ENCODE results near the gene SYVN1.
"Not testable (repeated sequence)": the region's sequence is repeated elsewhere in the genome, so short reads cannot be mapped to it uniquely, and the experiment has no call there.

Gene SYVN1

GRCh38 chr11:65150509-65151299, 16.4 kb upstream of the SYVN1 start:
- peak; percentile 67 for DNase-seq

DNA sequence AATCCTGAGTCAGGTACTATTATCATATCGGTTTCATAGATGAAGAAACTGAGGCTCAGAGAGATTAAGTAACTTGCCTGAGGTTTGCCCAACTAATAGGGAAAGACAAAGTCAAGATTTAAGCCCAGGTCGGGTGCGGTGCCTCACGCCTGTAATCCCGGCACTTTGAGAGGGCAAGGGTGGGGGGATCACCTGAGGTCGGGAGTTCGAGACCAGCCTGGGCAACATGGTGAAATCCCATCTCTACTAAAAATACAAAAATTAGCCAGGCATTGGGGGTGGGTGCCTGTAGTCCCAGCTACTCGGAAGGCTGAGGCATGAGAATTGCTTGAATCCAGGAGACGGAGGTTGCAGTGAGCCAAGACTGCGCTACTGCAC, 15.8 kb upstream of the SYVN1 start:
- DNase-seq, result not testable (repeated sequence)

- DNase-seq, result no peak
Observed at GRCh38 chr11:65148657-65149056, 14.3 kb upstream of the SYVN1 start.

DNA sequence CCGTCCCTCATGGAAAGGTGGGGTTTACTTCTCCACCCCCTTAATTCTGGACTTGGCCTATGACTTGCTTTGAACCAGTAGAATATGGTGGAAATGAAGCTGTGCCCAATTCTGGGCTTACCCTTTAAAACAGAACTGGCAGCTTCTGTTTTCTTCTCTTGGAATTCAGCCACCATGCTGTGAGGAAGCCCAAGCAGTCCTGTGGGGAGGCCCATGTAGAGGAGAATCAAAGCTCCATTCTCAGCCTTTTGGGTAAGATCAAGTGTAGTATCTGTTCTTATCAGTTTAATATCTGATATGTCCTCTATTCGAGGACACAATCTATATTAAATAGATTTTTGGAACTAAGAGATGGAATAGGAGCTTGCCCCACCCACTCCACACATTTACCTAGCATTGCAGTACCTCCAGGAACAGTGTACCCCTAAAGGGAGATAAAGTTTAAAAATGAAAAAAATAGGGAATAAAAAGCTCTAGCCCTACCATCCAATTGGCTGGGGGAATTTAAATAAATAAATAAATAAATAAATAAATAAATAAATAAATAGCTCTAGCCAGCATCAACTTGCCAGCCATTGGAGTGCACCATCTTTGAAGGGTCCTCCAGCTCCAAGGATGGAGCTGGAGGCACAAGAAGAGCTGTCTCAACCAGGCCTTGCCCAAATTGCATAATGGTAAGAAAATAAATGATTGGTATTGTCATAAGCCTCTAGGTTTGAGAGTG, 13.2 kb upstream of the SYVN1 start:
- DNase-seq, result no peak

GRCh38 chr11:65141896-65142494, 7.7 kb upstream of the SYVN1 start:
- no peak for DNase-seq

- no peak for DNase-seq
Observed at GRCh38 chr11:65136515-65137096, 2.3 kb upstream of the SYVN1 start.

- DNase-seq, result no peak
Observed at GRCh38 chr11:65135633-65136145, 1.4 kb upstream of the SYVN1 start.

DNA sequence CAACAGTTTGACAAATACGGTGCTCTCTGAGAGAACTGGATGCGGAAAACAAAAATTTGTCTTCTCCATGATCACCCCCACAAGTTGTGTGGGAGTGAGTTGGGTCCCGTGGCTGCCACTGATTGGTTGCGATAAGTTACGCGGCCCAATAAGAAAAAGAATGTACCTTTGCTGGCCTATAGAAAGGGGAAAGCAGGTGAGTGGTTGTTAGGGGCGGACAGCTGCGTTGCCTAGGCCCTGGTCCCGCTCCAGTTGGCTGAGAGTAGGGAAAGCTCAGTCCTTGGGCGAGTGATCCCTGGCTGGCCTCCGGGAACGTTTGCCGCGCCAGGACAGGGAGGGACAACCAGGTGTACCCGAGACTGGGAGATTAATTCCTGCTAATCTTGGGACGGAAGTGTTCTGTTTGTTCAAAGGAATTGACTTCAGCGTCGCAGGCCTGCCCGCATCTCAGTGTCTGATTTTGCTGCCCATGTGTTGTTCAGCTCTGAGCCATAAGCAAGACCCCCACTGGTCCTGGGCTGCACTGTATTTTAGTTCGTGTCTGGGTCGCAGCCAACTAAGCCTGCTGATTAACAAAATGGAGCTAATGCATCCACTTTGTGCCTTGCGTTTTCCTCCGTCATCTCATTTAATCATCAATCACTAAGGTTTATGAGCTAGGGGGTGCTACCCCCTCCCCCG, 773 bp upstream of the SYVN1 start:
- peak; percentile 93 for DNase-seq

GRCh38 chr11:65133724-65134123, 595 bp downstream of the SYVN1 start:
- no peak for DNase-seq

DNA sequence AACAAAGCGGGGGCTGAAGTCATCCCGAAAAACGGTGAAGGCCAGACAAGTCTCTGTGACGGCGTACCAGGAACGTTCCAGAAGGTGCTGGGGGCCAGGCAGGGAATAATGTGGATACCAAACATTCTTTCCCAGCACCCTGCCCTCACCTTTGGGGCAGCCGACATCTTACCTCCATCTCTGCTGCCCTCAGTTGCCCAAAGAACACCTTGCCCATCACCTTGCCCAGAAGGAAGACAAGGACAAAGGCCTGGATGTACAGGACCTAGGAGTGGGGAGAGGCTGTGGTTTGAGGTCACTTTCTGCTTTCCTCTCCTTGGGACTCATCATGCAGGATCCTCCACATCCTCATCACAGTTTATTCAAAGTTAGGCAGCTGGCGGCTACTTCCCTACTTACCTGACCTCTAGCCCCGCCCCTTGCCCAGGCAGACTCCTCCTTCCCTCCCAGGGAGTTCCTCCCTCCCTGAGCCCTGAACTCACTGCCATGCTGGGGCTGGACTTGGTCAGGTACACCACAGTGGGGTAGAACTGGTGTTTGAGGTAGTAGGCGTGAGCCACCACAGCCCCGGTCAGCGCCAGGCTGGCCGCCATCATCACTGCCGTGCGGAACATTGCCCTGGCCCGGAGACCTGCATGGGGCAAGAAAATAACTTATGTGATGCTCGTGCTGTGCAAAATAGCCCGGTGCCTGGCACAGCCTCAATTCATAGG, 1.2 kb downstream of the SYVN1 start:
- DNase-seq, result no peak

- no peak for DNase-seq
Observed at GRCh38 chr11:65132238-65132987, 1.9 kb downstream of the SYVN1 start.

DNA sequence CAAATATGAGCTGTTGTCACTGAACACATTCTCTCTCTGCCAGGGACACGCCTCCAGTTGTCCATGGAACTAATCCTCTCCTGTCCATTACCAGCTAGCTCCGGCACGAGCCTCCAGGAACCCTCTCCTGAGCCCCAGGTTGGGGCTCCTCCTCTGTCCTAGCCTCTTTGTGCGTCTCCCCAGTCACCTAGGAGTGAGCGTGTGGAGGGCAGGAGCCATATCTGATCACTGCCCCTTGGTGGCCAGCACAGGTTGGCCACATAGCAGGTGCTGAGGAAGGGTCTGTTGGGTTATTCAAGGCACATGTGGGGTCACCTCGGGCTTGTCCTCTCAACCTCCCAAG, 2.5 kb downstream of the SYVN1 start:
- no peak for DNase-seq

GRCh38 chr11:65131417-65131776, 2.9 kb downstream of the SYVN1 start:
- DNase-seq, result no peak

DNA sequence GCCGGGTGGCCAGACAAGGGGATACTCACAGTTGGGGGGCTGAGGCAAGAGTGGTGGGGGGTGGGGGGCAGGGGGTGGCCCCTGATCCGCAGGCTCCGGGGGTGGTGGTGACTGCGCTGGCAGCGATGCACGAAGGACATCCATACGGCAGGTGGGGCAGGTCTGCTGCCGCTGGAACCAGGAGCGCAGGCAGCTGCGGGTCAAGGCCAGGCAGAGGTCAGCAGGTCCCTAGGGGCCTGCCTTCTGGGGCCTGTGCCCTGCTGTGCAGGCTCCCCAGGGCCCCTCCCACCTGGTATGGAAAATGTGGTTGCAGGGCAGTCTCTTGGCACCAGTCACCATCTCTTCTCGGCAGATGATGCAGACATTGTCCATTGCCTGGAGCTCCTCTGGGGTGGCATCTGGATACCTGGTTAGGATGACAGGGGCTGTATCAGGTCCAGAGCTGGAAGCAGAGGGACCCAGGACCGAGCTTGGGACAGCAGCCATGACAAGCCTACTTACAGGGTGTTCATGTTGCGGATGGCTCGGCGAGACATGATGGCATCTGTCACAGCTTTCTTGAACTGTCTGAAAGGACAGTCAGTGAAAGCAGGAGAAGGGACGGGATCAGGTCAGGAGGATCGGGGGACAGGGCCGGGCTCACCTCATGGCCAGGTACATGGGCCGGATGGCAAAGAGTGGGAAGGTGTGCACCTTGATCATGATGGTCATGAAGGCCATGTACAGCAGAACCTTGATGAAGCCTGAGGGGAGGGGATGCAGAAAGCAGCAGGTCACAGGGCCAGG, 3.5 kb downstream of the SYVN1 start:
- DNase-seq, result no peak

DNA sequence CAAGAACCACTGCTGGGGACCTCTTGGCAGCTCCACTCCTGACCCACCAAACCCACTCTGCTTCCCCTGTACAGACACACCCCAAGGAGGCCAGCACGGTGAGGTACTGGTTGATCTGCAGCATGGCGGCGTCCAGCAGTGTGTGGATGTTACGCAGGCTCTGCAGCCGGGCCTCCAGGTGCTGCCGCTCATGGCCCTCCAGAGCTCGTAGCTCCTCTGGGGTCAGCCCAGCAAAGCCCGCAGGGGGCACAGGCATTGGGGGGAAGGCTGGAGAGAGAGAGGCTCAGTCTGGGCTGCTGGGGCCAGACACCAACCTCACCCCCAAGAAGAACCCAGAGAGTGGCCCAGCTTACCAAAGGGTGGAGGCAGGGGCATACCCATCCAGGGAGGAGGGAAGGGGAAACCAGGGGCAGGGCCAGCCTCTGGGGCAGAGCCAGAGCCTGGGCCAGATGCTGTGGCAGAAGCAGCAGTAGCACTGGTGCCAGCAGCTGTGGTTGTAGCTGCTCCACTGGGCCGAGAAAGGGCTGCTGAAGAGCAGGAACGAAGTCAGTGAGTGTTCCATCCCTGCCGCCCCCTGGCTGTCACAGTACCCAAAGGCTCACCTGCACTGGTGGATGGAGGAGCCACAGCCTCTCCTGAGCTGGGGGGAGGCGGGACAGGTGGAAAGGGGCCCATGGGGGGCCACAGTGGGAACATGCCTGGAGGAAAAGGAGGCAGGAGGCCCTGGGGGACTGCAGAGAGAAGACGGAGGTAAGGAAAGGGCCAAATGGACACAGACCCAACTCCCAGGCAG, 4.5 kb downstream of the SYVN1 start:
- no peak for DNase-seq

- DNase-seq, result no peak
Observed at GRCh38 chr11:65128182-65129145, 5.9 kb downstream of the SYVN1 start.

- no peak for DNase-seq
Observed at GRCh38 chr11:65127473-65128181, 6.7 kb downstream of the SYVN1 start.
